ENCODE results near the gene ITGA7. TPM values are rescaled to one million over a fixed set of nuclear protein-coding genes. Genes with fewer than 3 reads are reported as not detected.

ITGA7 gene
- total and polyA plus RNA-seq, 2 of the 8 experiments (the other 6 are each of a cell fraction or from before 2014, with no cell fraction given), result 57.6 to 86.1 TPM

GRCh38 chr12:55707841-55708694 is at the start of gene ITGA7 (continued):
- TF ChIP-seq POU5F1 (IDR thresholded peaks at IDR 0.05; ENCODE audit: low read depth, low read length) (0 out of 2 replicates have a peak, but pooled peaks have one; percentile 9), MAX (IDR thresholded peaks at IDR 0.05) (no peak; the same call in 1 of the 2 replicates)
